Activated CD4-positive, alpha-beta T cell treated with anti-CD3 and anti-CD28 coated beads, Interleukin-2, amount 10 ng/mL, durations not matched to agents 7 days and 5 days (primary cell): ENCODE results near the gene GAL3ST3. TPM values are rescaled to one million over a fixed set of nuclear protein-coding genes. Genes with fewer than 3 reads are reported as not detected.

Experiments used
- CTCF ChIA-PET: fragments of 350-600 bp; sonication (Branson Sonifier 250); formaldehyde crosslinking; loops from one replicate; lab custom pipeline; 2021; ENCODE audit warnings: antibody characterized with exemption; lab: Charles Lee
- POLR2A ChIA-PET: fragments of 350-600 bp; sonication (Branson Sonifier 250); formaldehyde crosslinking; loops from one replicate; lab custom pipeline; 2021; ENCODE audit warnings: antibody characterized with exemption; lab: Charles Lee
- DNase-seq: peaks from one replicate; pipeline ENCODE4 v3.0.0-alpha.2; 2020
- H3K27ac Mint-ChIP-seq: one replicate; pipeline ENCODE4 v1.8.0; 2021; ENCODE audit warnings: mild to moderate bottlenecking, moderate library complexity, mixed read lengths
- H3K27me3 Mint-ChIP-seq: one replicate; pipeline ENCODE4 v1.8.0; 2021; ENCODE audit warnings: mixed read lengths
- H3K36me3 Mint-ChIP-seq: one replicate; pipeline ENCODE4 v1.8.0; 2021; ENCODE audit warnings: low read depth, mixed read lengths
- H3K4me1 Mint-ChIP-seq: one replicate; pipeline ENCODE4 v1.8.0; 2021; ENCODE audit warnings: mixed read lengths
- H3K4me3 Mint-ChIP-seq: one replicate; pipeline ENCODE4 v1.8.0; 2021; ENCODE audit warnings: mild to moderate bottlenecking, moderate library complexity, mixed read lengths
- H3K9me3 Mint-ChIP-seq: one replicate; pipeline ENCODE4 v1.8.0; 2021; ENCODE audit warnings: mixed read lengths
- total RNA-seq, 2 experiments: library from RNA; stranded (reverse); gene quantifications; one replicate each; pipeline ENCODE4 v1.2.3, GENCODE V29; 2021

Gene GAL3ST3
- total RNA-seq, 2 experiments from 2014 or later = not detected

DNA sequence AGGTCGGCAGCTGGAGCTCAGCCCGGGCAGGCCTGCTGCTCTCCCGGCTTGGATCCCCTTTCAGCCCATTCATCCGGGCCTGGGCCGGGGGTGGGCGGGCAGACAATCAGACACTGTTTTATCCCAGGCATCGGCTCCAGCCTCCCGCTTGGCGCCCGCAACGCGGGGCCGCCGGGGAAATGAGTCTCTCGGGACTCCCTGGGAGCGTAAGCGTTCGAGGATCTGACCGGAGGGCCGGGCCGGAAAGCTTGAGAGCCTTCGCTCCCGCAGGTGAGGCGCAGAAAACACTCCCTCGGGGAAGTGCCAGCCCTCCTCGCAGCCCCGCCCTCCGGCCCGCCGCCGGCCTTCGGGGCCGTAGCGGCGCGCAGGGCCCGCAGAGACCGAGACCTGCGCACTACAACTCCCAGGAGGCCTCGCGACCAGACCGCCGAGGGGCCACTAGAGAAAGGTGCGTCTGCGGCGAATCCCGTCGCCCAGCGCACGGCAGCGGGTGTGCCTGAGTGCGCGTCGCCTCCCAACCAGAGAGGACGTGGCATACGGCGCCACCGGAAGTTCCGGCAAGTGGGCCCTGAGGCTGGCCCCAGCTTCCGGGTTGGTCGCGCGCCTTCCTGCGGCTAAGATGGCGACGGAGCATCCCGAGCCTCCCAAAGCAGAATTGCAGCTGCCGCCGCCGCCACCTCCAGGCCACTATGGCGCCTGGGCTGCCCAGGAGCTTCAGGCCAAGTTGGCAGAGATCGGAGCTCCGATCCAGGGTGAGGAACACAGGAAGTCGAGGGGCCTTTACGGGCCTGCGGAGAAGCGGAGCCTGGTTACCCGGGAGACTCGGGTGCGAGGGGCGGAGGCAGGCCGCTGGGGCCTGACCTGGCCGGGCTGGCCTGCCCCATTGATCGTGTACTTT, 3.1 kb upstream of the GAL3ST3 start, which contains the start of gene SF3B2:
SF3B2 (plus strand) TSS at position 599 of the 898 bp plus-strand sequence; CDS start at position 620, 21 bp downstream.
- POLR2A ChIA-PET = interaction anchor here (0.5 to 0.6 kb wide), 2 partner anchors 144 to 1398 kb away, joined by 4 to 14 read pairs; no protein-coding TSS in a partner anchor
- CTCF ChIA-PET = interaction anchor here (0.9 to 8.2 kb wide), 10 partner anchors 11 to 340 kb away, joined by 3 to 66 read pairs (median 4); partner anchors contain the start of genes KAT5, MUS81 and PACS1
- Mint-ChIP-seq H3K27ac (peak within 1 kb of the TSS; percentile 95), H3K9me3 (no peaks in the 10 kb centered on the region), H3K36me3 (peaks cover 33% of the 10 kb centered on the region), H3K4me3 (peak within 1 kb of the TSS; percentile 100), H3K27me3 (peaks cover 2% of the 10 kb centered on the region), H3K4me1 (peaks cover 40% of the 10 kb centered on the region)
- DNase-seq = peak; percentile 98

DNA sequence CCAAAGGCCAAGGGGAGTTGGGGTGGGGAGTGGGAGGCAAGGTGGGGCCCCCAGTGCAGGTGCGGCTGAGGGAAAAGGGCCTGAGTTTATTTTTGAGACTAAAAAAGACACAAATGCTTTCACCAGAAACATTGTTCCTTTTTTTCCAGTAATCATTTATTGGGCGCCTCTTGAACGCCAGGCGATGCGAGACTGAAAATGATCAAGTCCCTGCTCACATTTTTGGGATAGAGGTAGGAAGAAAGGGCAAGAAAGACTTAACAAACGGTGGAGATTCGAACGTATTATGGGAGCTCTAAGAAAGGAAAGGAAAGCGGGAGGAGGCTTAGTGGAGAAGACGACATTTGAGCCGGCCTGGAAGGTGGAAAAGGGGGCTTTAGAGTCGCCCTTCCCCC, 2.4 kb upstream of the GAL3ST3 start:
- Mint-ChIP-seq H3K27me3 (peaks cover 2% of the 10 kb centered on the region), H3K36me3 (peaks cover 28% of the 10 kb centered on the region), H3K27ac (peak overlapping the region; percentile 95), H3K9me3 (no peaks in the 10 kb centered on the region), H3K4me3 (peak overlapping the region; percentile 100), H3K4me1 (peaks cover 40% of the 10 kb centered on the region)
- ChIA-PET CTCF (interaction anchor here (0.8 to 8.2 kb wide), 4 partner anchors 19 to 192 kb away, joined by 4 to 66 read pairs (median 4); partner anchors contain the start of genes MUS81 and PACS1), POLR2A (no interaction called here)
- no peak for DNase-seq

DNA sequence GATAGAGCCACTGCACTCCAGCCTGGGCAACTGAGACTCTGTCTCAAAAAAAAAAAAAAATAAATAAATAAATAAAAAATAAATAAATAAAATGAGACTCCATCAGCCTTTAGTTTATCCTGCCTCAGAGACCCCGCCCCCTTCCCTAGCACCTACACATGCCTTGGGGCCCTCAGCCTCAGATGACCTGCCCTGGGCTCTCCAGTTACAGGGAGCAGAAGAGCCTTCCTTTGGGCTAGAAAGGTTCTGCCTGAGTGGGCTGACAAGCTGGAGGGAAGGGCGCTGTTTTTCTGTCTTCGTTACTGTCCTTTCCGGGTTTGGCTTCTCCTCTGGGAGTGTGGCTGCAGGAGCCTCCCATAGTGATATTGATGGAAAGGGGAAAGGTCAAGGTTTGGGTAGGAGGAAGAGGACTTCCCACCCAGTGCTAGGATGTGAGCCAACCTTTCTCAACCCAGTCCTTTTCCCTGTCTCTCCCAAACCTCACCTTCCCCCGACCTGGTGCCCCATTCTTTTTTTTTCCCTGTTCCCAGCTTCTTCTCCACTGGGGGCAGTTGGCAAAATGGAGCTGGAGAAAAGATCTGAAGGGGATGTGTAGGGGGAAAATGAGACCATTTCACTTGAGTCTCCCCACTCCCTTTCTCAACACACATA, 1.7 kb upstream of the GAL3ST3 start:
- CTCF ChIA-PET = interaction anchor here (0.8 to 8.2 kb wide), 5 partner anchors 9 to 191 kb away, joined by 4 to 66 read pairs (median 4); partner anchors contain the start of genes MUS81 and PACS1
- no peaks in the 10 kb centered on the region for H3K9me3 Mint-ChIP-seq
- H3K36me3 Mint-ChIP-seq = peaks cover 27% of the 10 kb centered on the region
- H3K4me1 Mint-ChIP-seq = peaks cover 42% of the 10 kb centered on the region
- H3K4me3 Mint-ChIP-seq = peak overlapping the region; percentile 100
- H3K27me3 Mint-ChIP-seq = peaks cover 2% of the 10 kb centered on the region
- no peak for DNase-seq
- POLR2A ChIA-PET = no interaction called here
- H3K27ac Mint-ChIP-seq = peak overlapping the region; percentile 95

DNA sequence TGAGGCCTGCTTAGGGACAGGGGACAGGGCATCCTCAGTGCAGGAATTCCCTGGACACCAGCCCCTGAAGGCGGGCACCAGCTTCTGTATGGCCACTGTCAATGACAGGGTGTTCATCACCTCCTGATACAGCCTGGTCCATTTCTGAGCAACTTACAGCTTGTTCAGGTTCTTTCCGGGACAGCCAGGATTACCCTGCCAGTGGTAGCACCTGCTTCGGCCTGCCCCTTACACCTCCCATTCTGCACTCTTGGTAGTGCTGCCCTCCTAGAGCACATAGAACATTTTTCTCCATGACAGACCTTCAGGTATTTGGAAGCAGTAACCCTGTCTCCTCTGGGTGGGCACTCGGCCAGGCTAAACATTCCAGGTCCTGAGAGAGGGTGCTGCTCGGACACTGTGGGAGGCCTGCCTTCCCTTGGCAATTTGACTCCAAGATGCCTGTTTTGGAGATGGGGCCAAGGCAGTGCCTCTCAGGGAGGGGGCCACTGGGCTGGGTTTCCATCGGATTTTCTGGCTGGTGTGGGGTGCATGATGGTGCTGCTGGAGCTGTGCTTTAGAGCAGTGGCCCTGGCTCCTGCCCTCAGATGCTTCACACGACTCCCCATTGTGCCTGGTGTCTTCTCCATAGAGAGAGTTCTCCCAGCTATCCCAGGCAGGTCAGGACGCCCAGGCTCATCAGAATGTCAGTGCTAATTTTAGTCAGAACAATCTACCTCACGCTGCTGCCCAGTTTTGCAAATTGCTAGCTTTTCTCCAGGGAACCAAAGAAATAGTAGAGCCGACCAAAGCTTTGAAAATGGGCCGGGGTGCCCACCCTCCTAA, 1.2 kb downstream of the GAL3ST3 start:
- Mint-ChIP-seq H3K27me3 (peaks cover 2% of the 10 kb centered on the region), H3K36me3 (peaks cover 5% of the 10 kb centered on the region), H3K4me1 (peaks cover 36% of the 10 kb centered on the region), H3K4me3 (no peak overlapping the region), H3K27ac (no peak overlapping the region), H3K9me3 (no peaks in the 10 kb centered on the region)
- no peak for DNase-seq
- CTCF ChIA-PET = interaction anchor here (1.0 to 1.3 kb wide), 3 partner anchors 15 to 139 kb away, joined by 3 to 5 read pairs (median 3); no protein-coding TSS in a partner anchor
- POLR2A ChIA-PET = no interaction called here

DNA sequence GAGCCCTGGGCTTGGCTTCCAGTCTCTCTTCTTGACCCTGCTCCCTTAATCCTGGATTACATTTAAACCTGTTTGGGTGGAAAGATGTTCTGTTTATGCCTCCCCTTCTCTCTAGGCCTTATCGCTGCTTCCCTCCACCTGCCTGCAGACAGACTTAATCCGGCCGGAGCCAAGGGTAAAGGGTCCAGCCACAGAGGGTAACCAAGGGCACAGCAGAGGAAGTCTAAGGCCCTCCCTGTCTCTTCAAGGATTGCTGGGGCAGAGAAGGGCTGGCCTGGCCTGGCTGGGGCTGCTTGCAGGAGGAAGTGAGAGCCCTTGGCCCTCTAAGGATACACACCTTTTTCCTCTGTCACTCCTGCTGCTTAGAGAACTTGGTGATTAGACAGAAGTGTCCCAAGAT, 2.1 kb downstream of the GAL3ST3 start:
- H3K36me3 Mint-ChIP-seq = no peaks in the 10 kb centered on the region
- ChIA-PET CTCF (interaction anchor here (0.6 to 3.5 kb wide), 6 partner anchors 16 to 158 kb away, joined by 3 to 26 read pairs (median 4); partner anchors contain the start of gene FIBP), POLR2A (no interaction called here)
- no peak overlapping the region for H3K4me3 Mint-ChIP-seq
- peaks cover 2% of the 10 kb centered on the region for H3K27me3 Mint-ChIP-seq
- H3K27ac Mint-ChIP-seq = no peak overlapping the region
- no peak for DNase-seq
- H3K9me3 Mint-ChIP-seq = no peaks in the 10 kb centered on the region
- peaks cover 31% of the 10 kb centered on the region for H3K4me1 Mint-ChIP-seq

DNA sequence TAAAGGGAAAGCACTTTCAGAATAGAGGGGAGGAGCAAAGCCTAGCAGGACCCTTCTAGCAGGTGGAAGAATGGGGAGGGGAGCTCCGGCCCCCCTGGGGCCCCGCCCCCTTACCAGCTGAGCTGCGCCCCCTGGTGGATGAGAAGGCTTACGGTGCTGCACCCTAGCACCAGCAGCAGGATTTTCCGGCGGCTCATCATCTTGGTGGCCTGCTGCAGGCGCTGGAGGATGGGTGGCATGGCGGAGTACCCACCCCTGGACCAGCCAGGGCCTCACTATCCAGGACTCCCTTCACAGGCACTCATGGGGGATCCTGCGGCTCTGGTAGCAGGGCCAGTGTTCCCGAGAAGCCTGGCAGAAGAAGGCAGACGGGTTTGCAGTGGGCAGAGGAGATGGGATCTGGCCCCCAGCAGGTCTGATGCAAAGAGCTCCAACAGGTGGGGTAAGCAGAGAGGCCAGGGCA, 3.8 kb downstream of the GAL3ST3 start:
- DNase-seq = peak; percentile 87
- ChIA-PET POLR2A (no interaction called here), CTCF (interaction anchor here (0.6 to 3.5 kb wide), 24 partner anchors 9 to 504 kb away, joined by 3 to 28 read pairs (median 4); partner anchors contain the start of genes CCDC85B and FIBP)
- no peaks in the 10 kb centered on the region for H3K9me3 Mint-ChIP-seq
- peaks cover 20% of the 10 kb centered on the region for H3K4me1 Mint-ChIP-seq
- H3K36me3 Mint-ChIP-seq = no peaks in the 10 kb centered on the region
- H3K4me3 Mint-ChIP-seq = no peak overlapping the region
- H3K27ac Mint-ChIP-seq = no peak overlapping the region
- peaks cover 2% of the 10 kb centered on the region for H3K27me3 Mint-ChIP-seq

DNA sequence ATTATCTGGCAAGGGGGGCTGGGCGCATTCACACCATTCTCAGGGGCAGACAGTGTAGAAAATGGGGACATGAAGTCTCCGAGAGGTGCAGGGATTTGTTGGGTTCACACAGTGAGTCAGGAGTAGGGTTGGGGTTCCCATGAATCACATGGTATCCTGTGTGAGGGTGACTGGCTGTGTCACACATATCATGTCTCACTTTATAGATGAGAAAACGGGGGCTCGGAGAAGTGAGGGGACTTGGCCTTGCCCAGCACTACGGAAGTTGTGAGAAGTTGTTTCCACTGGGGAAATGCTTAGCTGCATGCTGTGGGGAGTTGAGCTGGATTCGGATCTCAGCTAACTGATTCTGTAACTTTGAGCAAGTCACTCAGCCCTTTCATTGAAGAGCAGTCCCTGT, 4.2 kb downstream of the GAL3ST3 start:
- ChIA-PET POLR2A (no interaction called here), CTCF (interaction anchor here (0.6 to 3.5 kb wide), 21 partner anchors 9 to 526 kb away, joined by 3 to 28 read pairs (median 4); partner anchors contain the start of gene FIBP)
- no peaks in the 10 kb centered on the region for H3K36me3 Mint-ChIP-seq
- H3K27me3 Mint-ChIP-seq = peaks cover 2% of the 10 kb centered on the region
- peaks cover 20% of the 10 kb centered on the region for H3K4me1 Mint-ChIP-seq
- H3K9me3 Mint-ChIP-seq = no peaks in the 10 kb centered on the region
- no peak overlapping the region for H3K27ac Mint-ChIP-seq
- no peak for DNase-seq
- no peak overlapping the region for H3K4me3 Mint-ChIP-seq

DNA sequence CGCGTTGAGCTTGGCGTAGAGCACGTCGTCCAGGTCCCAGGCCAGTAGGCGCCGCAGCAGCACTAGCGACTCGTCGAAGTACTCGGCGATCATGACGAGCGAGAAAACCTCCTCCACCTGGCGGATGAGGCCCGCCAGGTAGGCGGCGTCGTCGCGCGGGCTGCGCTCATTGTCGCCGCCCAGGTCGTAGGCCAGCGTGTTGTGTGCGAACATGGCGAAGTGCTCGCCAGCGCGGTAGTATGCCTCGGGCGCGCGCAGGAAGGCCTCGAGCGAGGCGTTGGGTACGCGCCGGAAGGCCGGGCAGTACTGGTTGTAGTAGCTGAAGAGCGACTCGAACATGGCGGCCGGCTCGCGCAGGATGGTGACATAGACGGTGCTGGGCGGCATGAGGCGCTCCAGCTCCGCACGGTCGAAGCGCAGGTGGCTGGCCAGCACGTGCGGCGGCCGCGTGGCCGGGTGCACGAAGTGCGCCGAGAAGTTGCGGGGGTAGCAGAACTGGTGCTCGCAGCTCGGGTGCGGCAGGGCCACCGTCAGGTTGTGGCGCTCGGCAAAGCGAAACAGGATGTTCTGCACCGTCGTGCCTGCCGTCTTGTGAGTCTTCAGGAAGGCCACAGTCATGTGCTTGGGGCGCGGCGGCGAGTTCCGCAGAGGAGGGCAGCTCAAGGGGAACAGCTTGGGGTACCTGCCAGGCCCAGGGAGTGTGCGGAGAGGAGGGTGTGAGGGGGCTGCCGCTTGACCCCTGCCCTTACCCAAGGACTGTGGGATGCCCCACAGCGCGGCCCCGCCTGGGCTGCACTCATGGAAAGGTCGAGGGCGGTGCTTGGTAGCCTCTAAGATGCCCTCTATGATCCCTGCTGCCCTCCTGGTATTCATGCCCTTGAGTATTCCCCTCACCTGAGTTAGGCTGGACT, 5.7 kb downstream of the GAL3ST3 start:
- Mint-ChIP-seq H3K9me3 (no peaks in the 10 kb centered on the region), H3K36me3 (no peaks in the 10 kb centered on the region), H3K4me1 (peaks cover 13% of the 10 kb centered on the region), H3K27ac (no peak overlapping the region), H3K4me3 (no peak overlapping the region), H3K27me3 (no peaks in the 10 kb centered on the region)
- no peak for DNase-seq
- CTCF ChIA-PET = interaction anchor here (0.6 to 2.8 kb wide), 5 partner anchors 12 to 349 kb away, joined by 3 to 28 read pairs (median 5); no protein-coding TSS in a partner anchor
- POLR2A ChIA-PET = no interaction called here

DNA sequence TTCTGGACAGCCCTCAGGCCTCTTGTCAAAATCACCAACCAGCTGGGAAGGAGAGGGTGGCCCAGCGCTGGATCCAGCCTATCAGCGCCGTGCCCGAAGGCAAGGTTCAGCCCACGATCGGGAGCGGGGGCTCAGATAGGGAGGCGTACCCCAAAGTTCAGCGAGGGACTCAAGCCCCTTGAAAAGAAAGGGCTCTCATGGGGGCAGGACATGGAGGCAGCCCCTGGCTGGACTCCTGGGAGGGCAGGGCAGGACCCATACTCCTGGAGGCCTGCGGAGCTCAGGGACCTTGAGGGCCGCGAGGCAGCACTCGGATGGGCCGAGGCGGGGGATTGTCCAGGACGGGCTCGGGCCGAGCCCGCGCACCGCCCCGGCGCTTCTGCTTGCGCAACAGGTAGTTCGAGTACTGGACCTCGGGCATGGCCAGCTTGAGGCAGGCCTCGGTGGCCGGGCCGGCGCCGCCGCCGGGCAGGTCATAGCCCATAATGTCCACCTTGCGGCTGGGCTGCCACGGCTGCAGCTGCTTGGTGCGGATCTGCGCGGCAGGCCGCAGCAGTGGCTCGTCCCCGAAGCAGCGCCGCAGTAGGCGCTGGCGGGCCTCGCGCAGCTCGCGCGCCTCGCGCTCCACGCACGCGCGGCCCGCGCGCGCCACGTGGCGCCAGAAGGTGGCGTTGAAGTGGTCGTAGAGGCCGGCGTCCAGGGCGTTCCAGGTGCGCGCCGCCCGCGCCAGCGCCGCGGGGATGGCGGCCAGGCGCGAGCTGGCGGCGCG, 6.5 kb downstream of the GAL3ST3 start:
- ChIA-PET POLR2A (no interaction called here), CTCF (interaction anchor here (0.6 to 1.3 kb wide), 3 partner anchors 8 to 348 kb away, joined by 3 to 4 read pairs (median 3); no protein-coding TSS in a partner anchor)
- DNase-seq = no peak
- no peaks in the 10 kb centered on the region for H3K27me3 Mint-ChIP-seq
- no peak overlapping the region for H3K4me3 Mint-ChIP-seq
- no peak overlapping the region for H3K27ac Mint-ChIP-seq
- H3K9me3 Mint-ChIP-seq = no peaks in the 10 kb centered on the region
- H3K36me3 Mint-ChIP-seq = no peaks in the 10 kb centered on the region
- H3K4me1 Mint-ChIP-seq = peaks cover 13% of the 10 kb centered on the region

DNA sequence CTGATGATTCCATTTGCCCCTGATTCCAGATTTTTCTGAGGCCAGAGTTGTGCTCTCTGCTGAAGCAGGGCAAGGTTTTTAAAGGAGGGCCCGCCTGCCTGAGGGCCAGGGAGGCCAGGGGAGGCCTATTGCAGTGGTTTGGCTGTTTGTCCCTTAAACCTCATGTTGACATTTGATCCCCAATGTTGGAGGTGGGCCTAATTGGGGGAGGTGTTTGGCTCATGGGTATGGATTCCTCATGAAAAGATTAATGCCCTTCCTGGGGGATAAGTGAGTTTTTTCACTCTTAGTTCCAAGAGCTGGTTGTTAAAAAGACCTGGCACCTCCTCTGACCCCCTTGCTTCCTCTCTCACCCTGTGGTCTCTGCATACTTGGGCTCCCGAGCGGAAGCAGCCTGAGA, 9.2 kb downstream of the GAL3ST3 start:
- no peak overlapping the region for H3K27ac Mint-ChIP-seq
- ChIA-PET CTCF (interaction anchor here (0.6 to 6.1 kb wide), 2 partner anchors 17 to 21 kb away, joined by 6 to 36 read pairs; no protein-coding TSS in a partner anchor), POLR2A (no interaction called here)
- no peak overlapping the region for H3K4me3 Mint-ChIP-seq
- DNase-seq = no peak
- H3K9me3 Mint-ChIP-seq = no peaks in the 10 kb centered on the region
- no peaks in the 10 kb centered on the region for H3K36me3 Mint-ChIP-seq
- H3K27me3 Mint-ChIP-seq = peaks cover 6% of the 10 kb centered on the region
- H3K4me1 Mint-ChIP-seq = peaks cover 4% of the 10 kb centered on the region
